HG02588 (cell line): ENCODE results near the gene MAT2A.
A peak's percentile ranks its signal among the peaks of the same experiment; 100 is the strongest.
"Not testable (repeated sequence)": the region's sequence is repeated elsewhere in the genome, so short reads cannot be mapped to it uniquely, and the experiment has no call there.

Source experiments
- ATAC-seq: cut with Tn5 transposase; IDR thresholded peaks from one replicate; pipeline ENCODE4 v1.9.1; 2021; ENCODE audit warnings: mild to moderate bottlenecking, moderate library complexity; ENCODE audit not compliant: unreplicated experiment

The MAT2A gene

GRCh38 chr2:85547089-85547858 is 8.3 kb downstream of the MAT2A start:
- ATAC-seq: no peak

DNA sequence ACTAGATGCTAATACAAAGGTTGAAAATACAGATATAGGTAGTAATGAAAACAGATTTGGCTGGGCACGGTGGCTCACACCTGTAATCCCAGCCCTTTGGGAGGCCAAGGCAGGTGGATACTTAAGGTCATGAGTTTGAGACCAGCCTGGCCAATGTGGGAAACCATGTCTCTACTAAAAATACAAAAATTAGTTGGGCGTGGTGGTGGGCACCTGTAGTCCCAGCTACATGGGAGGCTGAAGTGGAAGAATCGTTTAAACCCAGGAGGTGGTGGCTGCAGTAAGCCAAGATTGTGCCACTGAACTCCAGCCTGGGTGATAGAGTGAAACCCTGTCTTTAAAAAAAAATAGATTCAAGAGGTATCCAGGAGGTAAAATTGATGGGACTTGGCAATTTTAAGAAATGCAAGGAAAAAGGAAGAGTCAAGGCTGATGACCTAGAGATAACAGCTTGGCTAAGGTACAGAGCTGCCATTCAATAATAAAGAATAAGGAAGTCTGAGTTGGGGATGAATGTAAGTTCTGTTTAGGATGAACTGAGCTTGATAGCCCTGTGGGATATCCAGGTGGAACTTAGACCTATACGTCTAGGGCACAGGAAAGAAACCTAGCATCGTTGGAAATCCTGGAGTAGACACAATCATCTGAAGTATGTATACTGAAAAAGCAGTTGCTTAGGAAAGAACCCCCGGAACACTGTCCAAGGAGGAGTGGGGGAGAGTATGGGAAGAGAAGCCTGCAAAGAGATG is 9.1 kb downstream of the MAT2A start:
- no peak for ATAC-seq

- ATAC-seq: no peak
Measured at GRCh38 chr2:85548608-85548900, 9.6 kb downstream of the MAT2A start.

DNA sequence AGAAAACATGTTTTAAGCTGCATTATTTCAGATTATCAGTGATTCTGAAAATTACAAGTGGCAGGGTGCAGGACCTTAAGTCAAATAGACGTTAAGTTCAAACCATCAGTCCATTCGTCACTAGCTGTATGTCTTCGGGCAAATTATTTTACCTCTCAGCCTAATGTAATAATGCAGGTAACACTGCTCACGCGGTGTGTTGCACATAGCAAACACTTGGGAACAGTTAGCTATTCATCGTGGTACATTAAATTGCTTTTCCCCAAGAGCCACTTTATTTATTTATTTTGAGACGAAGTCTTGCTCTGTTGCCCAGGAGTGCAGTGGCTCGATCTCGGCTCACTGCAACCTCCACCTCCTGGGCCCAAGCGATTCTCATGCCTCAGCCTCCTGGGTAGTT is 10.1 kb downstream of the MAT2A start:
- no peak for ATAC-seq

GRCh38 chr2:85549826-85550225 is 10.9 kb downstream of the MAT2A start:
- no peak for ATAC-seq

DNA sequence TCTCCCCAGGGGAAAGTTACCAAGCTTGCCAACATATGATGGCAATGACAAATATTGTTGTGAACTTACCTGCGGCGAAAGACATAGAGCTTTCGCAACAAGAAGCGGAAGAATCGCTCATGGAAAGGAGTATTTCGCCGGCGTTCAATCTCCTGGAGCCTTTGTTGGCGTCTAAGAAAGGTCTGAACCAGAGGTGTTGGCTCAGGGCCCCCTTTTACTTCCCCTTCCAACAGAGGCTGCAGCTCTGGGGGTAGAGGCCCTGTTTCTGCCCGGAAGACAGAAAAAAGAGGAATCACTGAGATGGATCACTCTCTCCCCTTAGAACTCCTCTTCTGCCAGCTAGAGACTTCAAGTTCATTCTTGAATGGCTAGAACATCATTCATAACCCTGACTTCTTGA is 11.5 kb downstream of the MAT2A start:
- ATAC-seq: no peak

- ATAC-seq: peak; percentile 72
Measured at GRCh38 chr2:85551698-85552678, 13.0 kb downstream of the MAT2A start.

DNA sequence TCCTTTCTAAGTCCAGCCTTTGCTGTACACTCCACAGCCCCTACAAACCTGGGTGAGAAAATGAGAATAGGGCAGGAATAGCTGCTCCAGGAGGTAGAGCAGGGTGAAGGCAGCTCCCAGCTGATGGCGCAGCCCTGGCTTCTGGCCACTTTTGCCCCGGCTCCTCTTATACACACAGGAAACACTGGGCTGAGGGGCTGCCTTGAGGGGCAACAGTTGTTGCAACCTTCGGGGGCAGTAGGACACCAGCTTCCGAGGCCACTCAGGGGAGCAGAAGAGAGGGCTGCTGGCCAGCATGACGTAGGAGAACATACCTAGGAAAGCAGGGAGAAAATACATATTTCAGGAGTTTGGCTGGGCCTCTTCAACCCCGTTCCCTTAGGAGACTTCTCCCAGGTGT is 14.2 kb downstream of the MAT2A start:
- no peak for ATAC-seq

- no peak for ATAC-seq
Measured at GRCh38 chr2:85554980-85555612, 16.1 kb downstream of the MAT2A start.

- no peak for ATAC-seq
Measured at GRCh38 chr2:85557130-85557529, 18.2 kb downstream of the MAT2A start.

DNA sequence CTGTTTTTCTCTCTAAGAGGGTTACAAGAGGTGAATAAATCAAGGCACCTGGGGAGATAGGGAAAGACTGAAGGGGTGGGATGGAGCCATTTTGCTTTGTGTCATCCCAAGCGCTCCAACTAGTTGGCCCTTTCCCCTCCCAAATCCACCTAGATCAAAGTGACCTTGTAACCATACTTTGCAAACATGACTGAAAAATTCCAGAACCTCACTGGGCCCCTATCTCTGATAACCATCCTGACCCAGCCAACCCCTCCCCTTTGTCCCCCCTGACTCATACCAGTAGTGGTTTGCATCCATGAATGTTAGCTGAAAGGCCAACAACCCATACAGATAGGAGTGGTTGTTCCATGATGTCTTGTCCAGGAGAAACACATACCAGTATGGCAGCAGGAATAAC is 19.2 kb downstream of the MAT2A start:
- no peak for ATAC-seq

- ATAC-seq: not testable (repeated sequence)
Measured at GRCh38 chr2:85560403-85560726, 21.4 kb downstream of the MAT2A start.

DNA sequence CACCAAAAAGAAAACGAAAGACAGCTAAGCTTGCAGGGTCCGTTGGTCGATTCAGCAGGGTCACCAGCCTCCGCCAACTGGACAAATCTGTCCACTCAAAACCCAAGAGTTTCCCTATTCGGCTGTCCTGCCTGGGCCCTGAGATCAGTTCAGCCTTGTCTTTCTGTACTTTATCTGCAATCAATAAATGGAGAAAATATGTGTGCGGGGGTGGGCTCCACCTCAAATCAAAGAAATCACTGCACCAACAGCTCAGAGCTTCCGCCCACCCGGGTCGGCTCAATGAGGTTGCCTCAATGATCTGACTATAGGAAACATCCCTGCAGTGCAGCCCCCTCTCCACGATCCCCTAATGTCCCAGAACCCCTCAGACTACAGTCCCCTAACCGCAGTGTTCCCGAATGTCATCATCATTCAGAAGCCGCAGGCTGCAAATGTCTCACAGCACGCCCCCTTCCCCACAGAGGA is 21.9 kb downstream of the MAT2A start:
- ATAC-seq: peak; percentile 22

GRCh38 chr2:85561280-85562212 is 22.6 kb downstream of the MAT2A start, which contains the start of gene GGCX:
GGCX (minus strand) TSS chr2:85561493; CDS start chr2:85561428, 65 bp downstream.
- peak; percentile 91 for ATAC-seq

DNA sequence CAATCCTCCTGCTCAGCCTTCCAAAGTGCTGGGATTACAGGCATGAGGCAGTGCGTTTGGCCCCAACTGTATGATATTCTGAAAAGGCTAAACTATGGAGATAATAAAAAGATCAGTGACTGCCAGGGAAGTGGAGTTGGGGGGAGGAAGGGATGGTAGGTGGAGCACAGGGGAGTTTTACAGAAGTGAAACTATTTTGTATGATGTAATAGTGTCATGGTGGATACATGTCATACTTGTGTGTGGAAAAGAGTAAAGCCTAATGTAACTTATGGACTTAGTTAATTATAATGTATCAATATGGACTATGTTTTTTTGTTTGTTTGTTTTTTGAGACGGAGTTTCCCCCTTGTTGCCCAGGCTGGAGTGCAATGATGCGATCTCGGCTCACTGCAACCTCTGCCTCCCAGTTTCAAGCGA is 25.2 kb downstream of the MAT2A start:
- ATAC-seq: no peak

DNA sequence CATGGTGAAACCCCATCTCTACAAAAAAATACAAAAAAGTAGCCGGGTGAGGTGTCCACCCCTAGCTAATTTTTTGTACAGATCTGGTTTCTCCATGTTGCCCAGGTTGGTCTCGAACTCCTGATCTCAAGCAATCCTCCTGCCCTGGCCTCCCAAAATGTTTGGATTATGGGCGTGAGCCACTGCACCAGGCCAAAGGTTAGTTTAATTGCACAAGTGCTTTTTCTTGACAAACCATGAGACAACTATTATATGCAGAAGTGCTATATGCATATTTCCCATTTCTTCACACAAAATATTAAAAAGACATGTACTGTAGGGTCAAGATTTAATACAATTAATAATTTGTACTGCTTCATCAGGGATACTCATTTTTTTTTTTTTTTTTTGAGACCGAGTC is 27.3 kb downstream of the MAT2A start:
- no peak for ATAC-seq

DNA sequence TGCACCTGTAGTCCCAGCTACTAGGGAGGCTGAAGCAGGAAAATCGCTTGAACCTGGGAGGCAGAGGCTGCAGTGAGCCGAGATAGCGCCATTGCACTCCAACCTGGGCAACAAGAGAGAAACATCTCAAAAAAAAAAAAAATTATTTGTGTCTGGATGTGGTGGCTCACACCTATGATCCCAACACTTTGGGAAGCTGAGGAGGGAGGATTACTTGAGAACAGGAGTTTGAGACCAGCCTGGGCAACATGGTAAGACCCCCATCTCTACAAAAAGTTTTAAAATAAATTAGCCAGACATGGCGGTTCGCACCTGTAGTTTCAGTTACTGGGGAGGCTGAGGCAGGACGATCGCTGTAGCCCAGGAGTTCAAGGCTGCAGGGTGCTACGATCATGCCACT is 36.8 kb downstream of the MAT2A start:
- ATAC-seq: no peak

- no peak for ATAC-seq
Measured at GRCh38 chr2:85577063-85577385, 38.1 kb downstream of the MAT2A start.

DNA sequence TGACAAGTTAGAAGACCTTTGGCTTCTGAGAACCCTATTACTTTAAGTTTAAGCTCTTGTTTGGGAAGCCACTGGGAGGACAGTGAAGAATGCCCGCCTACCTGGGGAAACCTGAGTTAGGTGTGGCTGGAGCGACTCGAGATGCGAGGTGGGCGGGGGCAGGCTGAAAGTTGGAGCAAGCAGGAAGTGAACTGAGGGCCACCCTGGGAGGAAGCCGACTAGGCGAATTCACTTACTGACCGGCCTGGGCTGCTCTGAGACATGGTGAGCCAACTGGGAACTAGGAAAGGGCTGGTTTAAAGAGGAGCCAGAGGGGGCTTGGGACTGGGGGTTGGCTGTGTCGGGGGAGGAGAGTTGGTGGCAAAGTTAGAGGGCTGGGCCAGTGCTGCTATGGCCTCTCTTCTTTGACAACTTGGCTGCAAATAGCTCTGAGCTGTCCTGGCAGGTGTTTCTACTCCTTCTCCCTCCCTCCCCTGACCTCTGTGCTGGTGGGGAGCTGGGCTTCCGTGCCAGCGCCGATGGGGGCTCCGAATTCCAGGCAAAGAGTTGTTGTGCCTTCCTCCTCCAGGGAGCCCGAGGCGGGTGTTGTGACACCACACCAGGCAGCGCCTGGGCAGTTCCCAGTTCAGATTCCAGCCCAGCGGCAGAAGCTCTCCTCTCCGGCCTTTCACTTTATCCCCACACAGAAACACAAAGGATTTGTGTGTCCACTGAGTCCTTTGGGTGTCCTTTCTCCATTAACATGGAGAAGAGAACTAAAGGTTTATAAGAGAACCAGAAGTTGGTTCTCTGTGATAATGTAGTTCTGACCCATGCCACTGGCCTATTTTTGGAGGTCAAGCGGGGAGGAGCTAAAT is 38.6 kb downstream of the MAT2A start, which contains the start of gene VAMP8:
Gene VAMP8 (plus strand): TSS at position 201 of the 857 bp plus-strand sequence. CDS start 61 bp downstream, at position 262.
- ATAC-seq: peak; percentile 71
